BLaER1 treated with 17β-estradiol and CSF1 and Interleukin-3, amounts not matched to agents 10 nM and 100 nM (cell line): ENCODE data around the gene MAPK14.

Experiments
- H3K27ac ChIP-seq, 11 experiments: shearing (Covaris generic); formaldehyde crosslinking; 2 replicates each; pipeline ENCODE4 v1.8.1; 2022
- H3K27me3 ChIP-seq, 11 experiments: shearing (Covaris generic); formaldehyde crosslinking; 2 replicates each; pipeline ENCODE4 v1.8.1; 2022
- H3K36me3 ChIP-seq, 11 experiments: shearing (Covaris generic); formaldehyde crosslinking; 2 replicates each; pipeline ENCODE4 v1.8.1; 2022
- H3K4me1 ChIP-seq, 10 experiments: shearing (Covaris generic); formaldehyde crosslinking; 2 replicates each; pipeline ENCODE4 v1.8.1; 2022
- H3K4me2 ChIP-seq, 11 experiments: shearing (Covaris generic); formaldehyde crosslinking; 2 replicates each; pipeline ENCODE4 v1.8.1; 2022
- H3K4me3 ChIP-seq, 10 experiments: shearing (Covaris generic); formaldehyde crosslinking; 2 replicates each; pipeline ENCODE4 v1.8.1; 2022
- H3K9ac ChIP-seq, 11 experiments: shearing (Covaris generic); formaldehyde crosslinking; 2 replicates each; pipeline ENCODE4 v1.8.1; 2022
- H3K9me3 ChIP-seq, 11 experiments: shearing (Covaris generic); formaldehyde crosslinking; replicated peaks in 1 of 11; 2 replicates each; pipeline ENCODE4 v1.8.1; 2022
- H4K20me1 ChIP-seq, 11 experiments: shearing (Covaris generic); formaldehyde crosslinking; 2 replicates each; pipeline ENCODE4 v1.8.1; 2022
- Cebpa-rat ChIP-seq, 11 experiments: shearing (Covaris generic); IDR thresholded peaks; 2 replicates each; pipeline ENCODE4 v1.8.1; 2022

MAPK14 gene

GRCh38 chr6:36068586-36068985 is 41.0 kb downstream of the MAPK14 start:
- no peak overlapping the region for H3K27ac ChIP-seq
- H3K4me1 ChIP-seq, result peaks cover 0 to 14% (median 0%) of the 10 kb centered on the region in 10 experiments; a peak in 4 of 20 replicates
- no peaks in the 10 kb centered on the region for H3K27me3 ChIP-seq
- H3K36me3 ChIP-seq, result peaks cover 39 to 97% (median 75%) of the 10 kb centered on the region in 11 experiments
- H4K20me1 ChIP-seq, result peaks cover 69 to 100% (median 100%) of the 10 kb centered on the region in 11 experiments
- H3K9ac ChIP-seq, result no peak overlapping the region
- H3K9me3 ChIP-seq, result no peaks in the 10 kb centered on the region
- TF ChIP-seq Cebpa-rat (IDR thresholded peaks at IDR 0.05), result no peak
- no peak overlapping the region for H3K4me2 ChIP-seq
- no peak overlapping the region for H3K4me3 ChIP-seq

DNA sequence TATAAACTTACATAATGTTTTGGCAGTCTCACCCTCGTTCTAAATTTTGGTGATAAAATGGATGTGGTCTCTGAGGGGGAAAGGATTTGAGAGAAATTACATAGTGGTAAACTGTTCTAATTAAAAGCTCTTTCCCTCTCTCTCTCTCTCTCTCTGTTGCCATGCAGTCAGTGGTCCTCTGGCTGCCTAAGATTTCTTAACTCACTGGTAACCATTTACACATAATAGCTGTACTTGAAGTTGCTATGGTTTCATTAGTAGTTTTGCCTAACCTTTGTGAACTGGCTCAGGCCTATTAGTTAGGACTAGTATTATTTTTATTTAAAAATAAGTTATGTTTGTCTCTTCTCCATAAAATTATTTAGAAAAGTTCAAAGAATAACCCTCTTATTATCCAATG is 42.0 kb downstream of the MAPK14 start:
- Histone ChIP-seq H3K27me3 (no peaks in the 10 kb centered on the region), H3K4me3 (no peak overlapping the region), H3K27ac (no peak overlapping the region), H3K36me3 (peaks cover 39 to 97% (median 78%) of the 10 kb centered on the region in 11 experiments), H3K9ac (no peak overlapping the region), H4K20me1 (peaks cover 70 to 100% (median 98%) of the 10 kb centered on the region in 11 experiments), H3K4me2 (no peak overlapping the region), H3K9me3 (no peaks in the 10 kb centered on the region), H3K4me1 (peaks cover 0 to 4% (median 0%) of the 10 kb centered on the region in 10 experiments; a peak in 1 of 20 replicates)
- no peak for TF ChIP-seq Cebpa-rat (IDR thresholded peaks at IDR 0.05)

GRCh38 chr6:36070252-36070651 is 42.6 kb downstream of the MAPK14 start:
- TF ChIP-seq Cebpa-rat (IDR thresholded peaks at IDR 0.05), result no peak
- Histone ChIP-seq H3K27ac (no peak overlapping the region), H3K4me1 (peaks cover 0 to 5% (median 0%) of the 10 kb centered on the region in 10 experiments; a peak in 2 of 20 replicates), H3K36me3 (peaks cover 37 to 97% (median 78%) of the 10 kb centered on the region in 11 experiments), H3K9me3 (no peaks in the 10 kb centered on the region), H3K4me3 (no peak overlapping the region), H3K9ac (no peak overlapping the region), H3K4me2 (no peak overlapping the region), H3K27me3 (no peaks in the 10 kb centered on the region), H4K20me1 (peaks cover 66 to 100% (median 98%) of the 10 kb centered on the region in 11 experiments)

DNA sequence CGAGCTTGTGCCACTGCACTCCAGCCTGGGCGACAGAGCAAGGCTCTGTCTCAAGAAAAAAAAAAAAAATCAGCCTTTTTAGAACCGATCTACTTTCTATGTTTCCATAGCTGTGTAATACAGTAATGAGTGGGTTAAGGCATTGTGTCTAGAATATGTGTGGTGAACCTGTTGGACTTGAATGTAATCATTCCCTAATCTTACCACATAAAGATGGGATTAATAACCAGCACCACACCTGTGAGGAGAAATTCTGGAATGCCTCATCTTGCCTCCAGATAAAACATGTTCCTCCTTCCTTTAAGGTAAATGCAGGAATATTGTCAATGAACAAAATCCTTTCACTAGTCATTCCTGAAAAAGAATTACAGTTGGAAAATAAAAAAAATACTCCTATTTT is 43.7 kb downstream of the MAPK14 start:
- H3K27me3 ChIP-seq, result no peaks in the 10 kb centered on the region

GRCh38 chr6:36071714-36072113 is 44.1 kb downstream of the MAPK14 start:
- H3K4me1 ChIP-seq, result peaks cover 0 to 13% (median 0%) of the 10 kb centered on the region in 10 experiments; a peak in 2 of 20 replicates
- H3K4me2 ChIP-seq, result no peak overlapping the region
- H3K27me3 ChIP-seq, result no peaks in the 10 kb centered on the region
- H3K27ac ChIP-seq, result no peak overlapping the region
- H3K36me3 ChIP-seq, result peaks cover 41 to 97% (median 81%) of the 10 kb centered on the region in 11 experiments
- no peak overlapping the region for H3K4me3 ChIP-seq
- H3K9ac ChIP-seq, result no peak overlapping the region
- no peaks in the 10 kb centered on the region for H3K9me3 ChIP-seq
- no peak for TF ChIP-seq Cebpa-rat (IDR thresholded peaks at IDR 0.05)
- H4K20me1 ChIP-seq, result peaks cover 71 to 100% (median 96%) of the 10 kb centered on the region in 11 experiments

More for the DNA sequence above, 43.7 kb downstream of the MAPK14 start:
- Histone ChIP-seq H3K4me2 (no peak overlapping the region), H4K20me1 (peaks cover 71 to 100% (median 98%) of the 10 kb centered on the region in 11 experiments), H3K36me3 (peaks cover 37 to 97% (median 79%) of the 10 kb centered on the region in 11 experiments), H3K9ac (no peak overlapping the region), H3K4me3 (no peak overlapping the region), H3K9me3 (no peaks in the 10 kb centered on the region), H3K27ac (no peak overlapping the region), H3K4me1 (peaks cover 0 to 13% (median 0%) of the 10 kb centered on the region in 10 experiments; a peak in 2 of 20 replicates)
- no peak for TF ChIP-seq Cebpa-rat (IDR thresholded peaks at IDR 0.05)

DNA sequence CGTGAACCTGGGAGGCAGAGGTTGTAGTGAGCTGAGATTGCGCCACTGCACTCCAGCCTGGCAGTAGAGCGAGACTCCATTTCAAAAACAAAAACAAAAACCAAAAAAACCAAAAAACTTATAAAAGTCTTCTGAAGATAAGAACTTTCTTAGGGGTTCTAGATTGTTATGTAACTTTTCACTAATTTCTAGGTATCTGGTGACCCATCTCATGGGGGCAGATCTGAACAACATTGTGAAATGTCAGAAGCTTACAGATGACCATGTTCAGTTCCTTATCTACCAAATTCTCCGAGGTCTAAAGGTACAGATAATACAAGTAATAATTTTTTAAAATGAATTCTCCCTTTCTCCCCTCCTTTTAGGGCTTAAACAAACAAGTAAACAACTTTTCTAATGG is 45.1 kb downstream of the MAPK14 start:
- Histone ChIP-seq H3K4me3 (no peak overlapping the region), H4K20me1 (peaks cover 62 to 100% (median 87%) of the 10 kb centered on the region in 11 experiments), H3K4me2 (no peak overlapping the region), H3K4me1 (peaks cover 0 to 13% (median 0%) of the 10 kb centered on the region in 10 experiments; a peak in 2 of 20 replicates), H3K27ac (no peak overlapping the region), H3K9ac (no peak overlapping the region), H3K9me3 (peaks cover 0 to under 1% (median 0%) of the 10 kb centered on the region in 11 experiments; a peak in 2 of 22 replicates), H3K36me3 (peaks cover 51 to 100% (median 83%) of the 10 kb centered on the region in 11 experiments), H3K27me3 (no peaks in the 10 kb centered on the region)
- TF ChIP-seq Cebpa-rat (IDR thresholded peaks at IDR 0.05), result no peak

DNA sequence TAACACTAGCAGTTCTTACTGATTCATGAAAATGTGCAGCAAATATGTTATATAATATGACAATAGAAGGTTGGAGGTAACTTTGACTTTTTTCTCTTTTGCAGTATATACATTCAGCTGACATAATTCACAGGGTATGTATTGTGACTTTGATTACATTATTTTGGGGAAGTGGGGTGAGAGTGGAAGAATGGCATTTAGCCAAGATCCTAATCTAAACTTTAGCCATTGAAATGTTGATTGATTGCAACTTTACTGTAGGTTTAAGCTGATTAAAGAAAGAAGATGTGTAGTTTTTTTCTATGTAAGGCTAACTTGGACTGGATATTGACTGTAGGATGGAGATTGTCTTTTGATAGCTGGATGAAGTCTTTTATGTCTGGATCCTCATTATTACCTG is 46.0 kb downstream of the MAPK14 start:
- peaks cover 0 to 13% (median 0%) of the 10 kb centered on the region in 10 experiments; a peak in 2 of 20 replicates for H3K4me1 ChIP-seq
- H3K4me3 ChIP-seq, result no peak overlapping the region
- H3K36me3 ChIP-seq, result peaks cover 60 to 100% (median 85%) of the 10 kb centered on the region in 11 experiments
- no peak overlapping the region for H3K4me2 ChIP-seq
- H3K27ac ChIP-seq, result no peak overlapping the region
- peaks cover 53 to 97% (median 78%) of the 10 kb centered on the region in 11 experiments for H4K20me1 ChIP-seq
- H3K27me3 ChIP-seq, result no peaks in the 10 kb centered on the region
- no peak overlapping the region for H3K9ac ChIP-seq
- peaks cover 0 to 9% (median 0%) of the 10 kb centered on the region in 11 experiments; a peak in 5 of 22 replicates for H3K9me3 ChIP-seq
- TF ChIP-seq Cebpa-rat (IDR thresholded peaks at IDR 0.05), result no peak

DNA sequence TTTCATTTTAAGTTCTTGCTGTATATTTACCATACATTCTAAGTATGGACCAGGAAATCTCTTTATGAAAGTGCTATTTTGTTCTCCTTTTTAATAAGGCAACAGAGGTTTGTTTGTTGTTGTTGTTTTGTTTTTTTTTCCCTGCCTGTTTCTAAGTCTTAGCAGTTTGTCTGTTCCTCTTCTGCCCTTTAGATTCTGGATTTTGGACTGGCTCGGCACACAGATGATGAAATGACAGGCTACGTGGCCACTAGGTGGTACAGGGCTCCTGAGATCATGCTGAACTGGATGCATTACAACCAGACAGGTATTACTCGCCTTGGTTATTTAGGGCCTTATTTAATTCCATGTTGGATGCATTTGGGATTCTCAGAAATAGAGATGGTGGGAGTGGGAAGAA is 48.0 kb downstream of the MAPK14 start:
- peaks cover 81 to 100% (median 96%) of the 10 kb centered on the region in 11 experiments for H3K36me3 ChIP-seq

DNA sequence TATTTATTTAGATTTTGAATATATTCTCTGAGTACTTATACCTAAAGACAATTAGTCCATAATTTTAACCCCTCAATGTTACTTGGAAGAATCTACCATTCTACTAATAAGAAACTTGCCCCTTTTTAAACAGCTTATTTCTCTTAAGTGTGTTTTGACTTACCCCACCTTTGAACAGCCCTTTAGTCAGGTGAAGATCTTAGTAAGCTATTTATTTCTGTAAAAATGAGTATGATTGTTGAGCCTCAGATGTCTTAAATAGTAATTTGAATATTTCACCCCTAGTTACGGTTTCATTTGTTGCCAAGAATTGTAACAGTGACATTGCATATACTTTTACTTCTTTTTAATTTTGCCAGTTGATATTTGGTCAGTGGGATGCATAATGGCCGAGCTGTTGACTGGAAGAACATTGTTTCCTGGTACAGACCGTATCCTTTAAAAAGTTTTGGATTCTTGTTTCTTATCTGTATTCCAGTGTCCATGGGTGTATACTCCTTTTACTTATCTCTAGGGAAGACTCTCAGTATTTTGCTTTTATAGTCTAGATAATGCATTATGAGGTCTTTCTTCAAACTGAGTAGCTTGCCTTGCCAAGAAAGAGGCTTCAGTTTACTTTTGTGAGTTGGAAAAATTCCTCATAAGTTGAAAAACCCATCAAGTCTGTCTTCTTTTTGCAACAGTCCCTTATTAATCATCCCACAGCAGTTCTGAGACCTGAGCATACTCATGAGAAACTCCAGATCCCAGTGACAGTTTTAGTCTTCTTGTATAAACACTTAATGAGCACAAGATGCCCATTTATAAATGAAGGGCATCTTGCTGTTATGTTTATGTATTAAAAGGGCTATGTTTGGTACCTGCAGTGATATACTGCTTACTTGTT is 48.8 kb downstream of the MAPK14 start:
- H3K9me3 ChIP-seq, result peaks cover 21 to 37% (median 28%) of the 10 kb centered on the region in 11 experiments
- H3K4me3 ChIP-seq, result no peak overlapping the region
- no peak for TF ChIP-seq Cebpa-rat (IDR thresholded peaks at IDR 0.05)
- no peak overlapping the region for H3K4me2 ChIP-seq
- peaks cover 0 to 13% (median 0%) of the 10 kb centered on the region in 10 experiments; a peak in 2 of 20 replicates for H3K4me1 ChIP-seq
- H3K27ac ChIP-seq, result peak overlapping the region in 2 of 11 experiments; percentile 14 to 21; a peak in 3 of 22 replicates
- H4K20me1 ChIP-seq, result peaks cover 26 to 69% (median 49%) of the 10 kb centered on the region in 11 experiments
- no peaks in the 10 kb centered on the region for H3K27me3 ChIP-seq
- H3K36me3 ChIP-seq, result peaks cover 88 to 100% (median 98%) of the 10 kb centered on the region in 11 experiments
- H3K9ac ChIP-seq, result 0 out of 22 replicates have a peak overlapping the region, but pooled peaks of 1 of the 11 experiments have one; percentile 56

More for the DNA sequence above, 48.0 kb downstream of the MAPK14 start:
- H3K4me2 ChIP-seq, result no peak overlapping the region; a peak in 1 of 22 replicates
- peaks cover 13 to 30% (median 21%) of the 10 kb centered on the region in 11 experiments for H3K9me3 ChIP-seq
- TF ChIP-seq Cebpa-rat (IDR thresholded peaks at IDR 0.05), result no peak
- peaks cover 0 to 13% (median 0%) of the 10 kb centered on the region in 10 experiments; a peak in 2 of 20 replicates for H3K4me1 ChIP-seq
- H3K4me3 ChIP-seq, result no peak overlapping the region
- H3K27ac ChIP-seq, result peak overlapping the region in 2 of 11 experiments; percentile 14 to 21; a peak in 4 of 22 replicates
- H3K9ac ChIP-seq, result peak overlapping the region in 1 of 11 experiments; percentile 56; a peak in 1 of 22 replicates
- no peaks in the 10 kb centered on the region for H3K27me3 ChIP-seq
- H4K20me1 ChIP-seq, result peaks cover 33 to 77% (median 57%) of the 10 kb centered on the region in 11 experiments
